BE2C (cell line): ENCODE data around the gene SNHG17.
"Not testable (repeated sequence)": the region's sequence is repeated elsewhere in the genome, so short reads cannot be mapped to it uniquely, and the experiment has no call there.

ENCODE experiments used
- DNase-seq: peaks from one replicate; pipeline ENCODE4 v3.0.0-alpha.2; 2020
- H3K27me3 ChIP-seq: fragments of 250-450 bp; sonication (Bioruptor Pico); 2 replicates; pipeline ENCODE4 v1.5.1; 2020; ENCODE audit warnings: mild to moderate bottlenecking
- H3K36me3 ChIP-seq: fragments of 250-450 bp; sonication (Bioruptor Pico); 2 replicates; pipeline ENCODE4 v1.5.1; 2020; ENCODE audit warnings: mild to moderate bottlenecking
- H3K4me1 ChIP-seq: fragments of 250-450 bp; sonication (Bioruptor Pico); 2 replicates; pipeline ENCODE4 v1.5.1; 2020
- H3K4me3 ChIP-seq: 2 replicates; pipeline ENCODE4 v1.5.1; 2011; ENCODE audit warnings: low read depth, low read length
- H3K9me3 ChIP-seq: fragments of 250-450 bp; sonication (Bioruptor Pico); 2 replicates; pipeline ENCODE4 v1.5.1; 2020
- TF ChIP-seq, protein P1 (sequence below): IDR thresholded peaks from 2 replicates; pipeline ENCODE4 v1.5.1; 2012; ENCODE audit warnings: mild to moderate bottlenecking, low read depth, low read length

SNHG17 gene

DNA sequence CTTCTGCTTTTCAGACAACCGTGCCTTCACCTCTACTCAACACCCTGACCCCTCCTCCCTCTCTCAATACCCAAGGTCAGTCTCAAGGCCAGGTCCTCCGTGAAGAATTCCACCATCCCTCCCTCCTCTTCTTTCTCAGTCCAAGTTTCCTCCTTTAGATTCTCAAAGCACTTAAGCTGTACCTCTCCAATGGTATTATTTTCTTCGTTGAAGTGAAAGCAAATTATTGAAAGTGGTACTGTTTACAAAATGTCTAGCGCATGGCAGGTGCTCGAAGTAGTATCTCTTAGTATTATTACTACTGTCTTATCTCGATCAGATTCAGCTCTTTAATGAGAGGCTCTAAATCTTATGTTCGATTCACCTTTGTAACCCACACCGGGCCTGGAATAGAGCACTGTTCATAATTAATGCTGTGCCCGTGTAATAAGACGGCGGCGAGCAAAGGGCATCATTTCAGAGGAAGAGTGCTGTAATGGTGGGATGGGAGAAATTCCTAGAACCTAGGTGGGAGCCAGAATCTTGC, 36.9 kb upstream of the SNHG17 start:
- TF ChIP-seq, protein P1, sequence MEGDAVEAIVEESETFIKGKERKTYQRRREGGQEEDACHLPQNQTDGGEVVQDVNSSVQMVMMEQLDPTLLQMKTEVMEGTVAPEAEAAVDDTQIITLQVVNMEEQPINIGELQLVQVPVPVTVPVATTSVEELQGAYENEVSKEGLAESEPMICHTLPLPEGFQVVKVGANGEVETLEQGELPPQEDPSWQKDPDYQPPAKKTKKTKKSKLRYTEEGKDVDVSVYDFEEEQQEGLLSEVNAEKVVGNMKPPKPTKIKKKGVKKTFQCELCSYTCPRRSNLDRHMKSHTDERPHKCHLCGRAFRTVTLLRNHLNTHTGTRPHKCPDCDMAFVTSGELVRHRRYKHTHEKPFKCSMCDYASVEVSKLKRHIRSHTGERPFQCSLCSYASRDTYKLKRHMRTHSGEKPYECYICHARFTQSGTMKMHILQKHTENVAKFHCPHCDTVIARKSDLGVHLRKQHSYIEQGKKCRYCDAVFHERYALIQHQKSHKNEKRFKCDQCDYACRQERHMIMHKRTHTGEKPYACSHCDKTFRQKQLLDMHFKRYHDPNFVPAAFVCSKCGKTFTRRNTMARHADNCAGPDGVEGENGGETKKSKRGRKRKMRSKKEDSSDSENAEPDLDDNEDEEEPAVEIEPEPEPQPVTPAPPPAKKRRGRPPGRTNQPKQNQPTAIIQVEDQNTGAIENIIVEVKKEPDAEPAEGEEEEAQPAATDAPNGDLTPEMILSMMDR, result no peak
- Histone ChIP-seq H3K9me3 (no peaks in the 10 kb centered on the region), H3K27me3 (no peaks in the 10 kb centered on the region), H3K4me1 (no peaks in the 10 kb centered on the region), H3K36me3 (no peaks in the 10 kb centered on the region; the same call in 1 of the 2 replicates), H3K4me3 (peak overlapping the region; percentile 87)
- DNase-seq, result no peak

- DNase-seq, result no peak
- TF ChIP-seq, protein P1, result no peak
- no peak overlapping the region for H3K4me3 ChIP-seq
- H3K27me3 ChIP-seq, result no peaks in the 10 kb centered on the region
- no peaks in the 10 kb centered on the region; the same call in 1 of the 2 replicates for H3K36me3 ChIP-seq
- no peaks in the 10 kb centered on the region for H3K9me3 ChIP-seq
- H3K4me1 ChIP-seq, result no peaks in the 10 kb centered on the region
These were observed 36.1 kb upstream of the SNHG17 start for GRCh38 chr20:38471245-38471644.

- H3K36me3 ChIP-seq, result no peaks in the 10 kb centered on the region
- H3K9me3 ChIP-seq, result no peaks in the 10 kb centered on the region
- H3K4me3 ChIP-seq, result no peak overlapping the region
- TF ChIP-seq, protein P1, result no peak
- no peaks in the 10 kb centered on the region for H3K4me1 ChIP-seq
- H3K27me3 ChIP-seq, result no peaks in the 10 kb centered on the region
- DNase-seq, result no peak
These were observed 31.9 kb upstream of the SNHG17 start for GRCh38 chr20:38466983-38467382.

DNA sequence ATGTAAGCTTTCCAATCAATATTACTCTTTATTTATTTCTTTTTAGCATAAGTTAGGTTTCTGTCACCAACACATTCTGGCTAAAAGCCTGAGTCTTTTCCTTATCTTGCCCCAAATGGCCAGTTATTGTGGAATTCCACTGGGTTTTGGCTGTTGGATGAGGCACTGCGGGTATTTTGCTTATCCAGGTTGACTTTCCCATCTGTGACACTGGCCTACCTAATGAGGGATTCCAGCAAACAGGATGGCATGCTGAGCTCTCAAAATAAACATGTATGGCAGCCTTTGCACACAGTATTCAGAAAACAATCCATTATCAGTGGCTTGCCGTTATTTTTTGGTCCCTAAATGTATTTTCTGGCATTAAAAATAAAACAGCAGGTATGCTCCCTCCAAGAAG, 31.0 kb upstream of the SNHG17 start:
- Histone ChIP-seq H3K4me3 (no peak overlapping the region), H3K9me3 (no peaks in the 10 kb centered on the region), H3K4me1 (no peaks in the 10 kb centered on the region), H3K27me3 (no peaks in the 10 kb centered on the region), H3K36me3 (no peaks in the 10 kb centered on the region)
- TF ChIP-seq, protein P1, result no peak
- DNase-seq, result no peak

DNA sequence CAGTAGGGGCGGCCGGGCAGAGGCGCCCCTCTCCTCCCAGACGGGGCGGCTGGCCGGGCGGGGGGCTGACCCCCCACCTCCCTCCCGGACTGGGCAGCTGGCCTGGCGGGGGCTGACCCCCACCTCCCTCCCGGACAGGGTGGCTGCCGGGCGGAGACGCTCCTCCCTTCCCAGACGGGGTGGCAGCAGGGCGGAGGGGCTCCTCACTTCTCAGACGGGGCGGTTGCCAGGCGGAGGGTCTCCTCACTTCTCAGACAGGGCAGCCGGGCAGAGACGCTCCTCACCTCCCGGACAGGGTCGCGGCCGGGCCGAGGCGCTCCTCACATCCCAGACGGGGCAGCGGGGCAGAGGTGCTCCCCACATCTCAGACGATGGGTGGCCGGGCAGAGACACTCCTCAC, 26.4 kb upstream of the SNHG17 start:
- H3K4me3 ChIP-seq, result not testable (repeated sequence)

GRCh38 chr20:38461167-38461566, 26.0 kb upstream of the SNHG17 start:
- not testable (repeated sequence) for H3K27me3 ChIP-seq, DNase-seq, H3K4me3 ChIP-seq, H3K36me3 ChIP-seq, H3K9me3 ChIP-seq, H3K4me1 ChIP-seq

More for the DNA sequence above, 26.4 kb upstream of the SNHG17 start:
- not testable (repeated sequence) for H3K36me3 ChIP-seq, H3K27me3 ChIP-seq, H3K4me1 ChIP-seq, H3K9me3 ChIP-seq, DNase-seq

GRCh38 chr20:38460631-38461030, 25.5 kb upstream of the SNHG17 start:
- not testable (repeated sequence) for H3K4me3 ChIP-seq, DNase-seq, H3K4me1 ChIP-seq, H3K9me3 ChIP-seq, H3K36me3 ChIP-seq, H3K27me3 ChIP-seq

DNA sequence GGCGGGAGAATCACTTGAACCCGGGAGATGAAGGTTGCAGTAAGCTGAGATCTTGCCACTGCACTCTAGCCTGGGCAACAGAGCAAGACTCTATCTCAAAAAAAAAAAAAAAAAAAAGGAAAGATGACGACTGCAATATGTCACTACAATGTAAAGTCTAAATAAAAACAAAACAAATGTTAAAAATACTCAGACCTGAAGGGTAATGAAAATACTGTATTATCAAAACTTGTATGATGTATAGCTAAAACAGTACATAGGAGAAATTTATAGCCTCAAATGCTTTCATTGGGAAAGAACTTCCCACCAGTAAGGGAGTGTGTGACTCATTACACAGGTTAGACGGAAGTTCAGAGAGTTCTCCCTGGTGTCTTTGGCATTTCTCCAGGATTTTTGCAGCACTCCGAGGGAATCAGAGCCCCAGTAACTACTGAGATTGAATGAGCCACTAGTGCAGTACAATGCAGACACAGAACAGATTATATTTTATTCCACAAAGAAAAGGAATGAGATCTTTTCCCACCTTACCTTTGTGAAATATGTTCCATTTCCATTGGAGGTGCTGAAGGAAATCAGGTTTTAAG, 25.0 kb upstream of the SNHG17 start:
- H3K4me3 ChIP-seq, result no peak overlapping the region
- TF ChIP-seq, protein P1, result no peak
- H3K36me3 ChIP-seq, result no peaks in the 10 kb centered on the region
- no peaks in the 10 kb centered on the region for H3K9me3 ChIP-seq
- DNase-seq, result peak; percentile 49
- no peaks in the 10 kb centered on the region for H3K27me3 ChIP-seq
- H3K4me1 ChIP-seq, result 0 out of 2 replicates have a peak, but pooled peaks cover 3% of the 10 kb centered on the region
